HEK293 (cell line): Measurements from ENCODE around the gene GCNT1.

Experiments
- CTCF ChIP-seq: fragments of 450-650 bp; formaldehyde crosslinking; IDR thresholded peaks from 2 replicates; pipeline ENCODE4 v1.5.1; 2016; ENCODE audit warnings: missing biosample characterization, missing genetic modification characterization
- KLF8 ChIP-seq: fragments of 450-650 bp; formaldehyde crosslinking; IDR thresholded peaks from 2 replicates; pipeline ENCODE4 v1.5.1; 2016; ENCODE audit warnings: missing biosample characterization, missing genetic modification characterization
- MEIS1 ChIP-seq: sonication (generic); formaldehyde crosslinking; IDR thresholded peaks from 2 replicates; pipeline ENCODE4 v1.8.1; 2022; ENCODE audit warnings: missing genetic modification reagents, mild to moderate bottlenecking, borderline replicate concordance
- PBX3 ChIP-seq: sonication (generic); formaldehyde crosslinking; IDR thresholded peaks from 2 replicates; pipeline ENCODE4 v1.8.1; 2022; ENCODE audit warnings: mild to moderate bottlenecking, moderate library complexity, missing genetic modification reagents
- PRDM4 ChIP-seq: fragments of 450-650 bp; formaldehyde crosslinking; IDR thresholded peaks from 2 replicates; pipeline ENCODE4 v1.5.1; 2017; ENCODE audit warnings: missing biosample characterization, missing genetic modification characterization
- PRDM6 ChIP-seq: fragments of 450-650 bp; formaldehyde crosslinking; IDR thresholded peaks from 2 replicates; pipeline ENCODE4 v1.5.1; 2017; ENCODE audit warnings: missing biosample characterization, missing genetic modification characterization
- ZNF10 ChIP-seq: fragments of 450-650 bp; formaldehyde crosslinking; IDR thresholded peaks from 2 replicates; pipeline ENCODE4 v1.5.1; 2017; ENCODE audit warnings: missing biosample characterization, missing genetic modification characterization
- ZNF274 ChIP-seq, 2 experiments: fragments of 200-500 bp in 1 of 2; fragments of 450-650 bp in 1 of 2; sonication (Bioruptor generic) in 1 of 2; formaldehyde crosslinking in 1 of 2; IDR thresholded peaks; 2 replicates each; pipeline versions ENCODE4 v1.5.1 to v1.6.1; 2014 to 2016; ENCODE audit warnings: borderline replicate concordance in 1 of 2, inconsistent platforms in 1 of 2, low read length in 1 of 2, missing biosample characterization in 1 of 2, missing genetic modification characterization in 1 of 2
- ZNF501 ChIP-seq: fragments of 450-650 bp; formaldehyde crosslinking; IDR thresholded peaks from 2 replicates; pipeline ENCODE4 v1.5.1; 2016; ENCODE audit warnings: missing biosample characterization, missing genetic modification characterization
- ZNF76 ChIP-seq: fragments of 450-650 bp; formaldehyde crosslinking; IDR thresholded peaks from 2 replicates; pipeline ENCODE4; 2016; ENCODE audit warnings: low read depth, missing biosample characterization, missing genetic modification characterization, borderline replicate concordance

- TF ChIP-seq CTCF (tag by site-specific recombination) (no peak), ZNF501 (tag by site-specific recombination) (no peak), ZNF10 (tag by site-specific recombination) (no peak), MEIS1 (no peak), ZNF76 (tag by site-specific recombination) (no peak), ZNF274 (IDR thresholded peaks at IDR 0.05; ENCODE audit: low read length) (no peak), ZNF274 (tag by site-specific recombination; IDR thresholded peaks at IDR 0.05; ENCODE audit: borderline replicate concordance) (no peak), PRDM6 (tag by site-specific recombination) (no peak), KLF8 (tag by site-specific recombination) (no peak), PRDM4 (no peak), PBX3 (no peak)
These were observed 69.7 kb downstream of the GCNT1 start for GRCh38 chr9:76528642-76529190.
